CD4-positive, alpha-beta T cell (primary cell): Measurements from ENCODE around the gene GNAQ. TPM values are rescaled to one million over a fixed set of nuclear protein-coding genes. Genes with fewer than 3 reads are reported as not detected.

Experiments
- ATAC-seq: fragments of 200-7000 bp; cut with Tn5 transposase; one replicate; pipeline ENCODE4 v1.10.0; 2022; ENCODE audit warnings: mild to moderate bottlenecking; ENCODE audit not compliant: poor library complexity
- CTCF ChIA-PET: fragments of 350-600 bp; sonication (Branson Sonifier 250); formaldehyde crosslinking; loops from one replicate; lab custom pipeline; 2021; ENCODE audit warnings: antibody characterized with exemption, inconsistent platforms; lab: Charles Lee
- POLR2A ChIA-PET: fragments of 350-600 bp; sonication (Branson Sonifier 250); formaldehyde crosslinking; loops from one replicate; lab custom pipeline; 2021; ENCODE audit warnings: antibody characterized with exemption, inconsistent platforms; lab: Charles Lee
- DNase-seq, 14 experiments: peaks; one replicate each; pipeline ENCODE4 v3.0.0-alpha.2; 2013 to 2020; ENCODE audit warnings: mixed read lengths in 2 of 14
- H3K27ac ChIP-seq, 2 donors: one replicate each; pipeline versions ENCODE4 v1.5.1 to v1.7.0; 2013; ENCODE audit warnings: low read length in 2 of 2, low read depth in 1 of 2, mild to moderate bottlenecking in 1 of 2
- H3K27me3 ChIP-seq, 2 experiments: 1 replicate in 1 of 2; 2 replicates in 1 of 2; pipeline versions ENCODE4 v1.6.1 to v1.7.0; 2013; ENCODE audit warnings: low read length in 2 of 2, control low read depth in 1 of 2, mild to moderate bottlenecking in 1 of 2, moderate library complexity in 1 of 2; ENCODE audit not compliant: insufficient read depth in 2 of 2, control insufficient read depth in 1 of 2
- H3K36me3 ChIP-seq: one replicate; pipeline ENCODE4 v1.6.1; 2013; ENCODE audit warnings: low read length, control low read depth; ENCODE audit not compliant: insufficient read depth
- H3K4me1 ChIP-seq: one replicate; pipeline ENCODE4 v1.6.1; 2013; ENCODE audit warnings: low read length, control low read depth; ENCODE audit not compliant: insufficient read depth
- H3K4me3 ChIP-seq: one replicate; pipeline ENCODE4 v1.5.1; 2013; ENCODE audit warnings: mild to moderate bottlenecking, low read length, moderate library complexity
- H3K9me3 ChIP-seq, 2 experiments: 1 replicate in 1 of 2; 2 replicates in 1 of 2; pipeline versions ENCODE4 v1.6.1 to v1.7.0; 2013; ENCODE audit warnings: low read length in 2 of 2, mild to moderate bottlenecking in 2 of 2, control low read depth in 1 of 2, moderate library complexity in 1 of 2; ENCODE audit not compliant: control insufficient read depth in 1 of 2, insufficient read depth in 1 of 2
- H3K27ac Mint-ChIP-seq: one replicate; pipeline ENCODE4 v1.8.0; 2020; ENCODE audit warnings: mixed read lengths
- H3K27me3 Mint-ChIP-seq: one replicate; pipeline ENCODE4 v1.8.0; 2021; ENCODE audit warnings: mixed read lengths
- H3K36me3 Mint-ChIP-seq: one replicate; pipeline ENCODE4 v1.8.0; 2021; ENCODE audit warnings: low read depth, mixed read lengths
- H3K4me1 Mint-ChIP-seq: one replicate; pipeline ENCODE4 v1.8.0; 2021; ENCODE audit warnings: low read depth, mixed read lengths
- H3K4me3 Mint-ChIP-seq: one replicate; pipeline ENCODE4 v1.8.0; 2020; ENCODE audit warnings: mild to moderate bottlenecking, mixed read lengths
- H3K9me3 Mint-ChIP-seq: one replicate; pipeline ENCODE4 v1.8.0; 2020; ENCODE audit warnings: mixed read lengths
- CTCF ChIP-seq: fragments of 200-600 bp; IDR thresholded peaks from one replicate; pipeline ENCODE4 v1.8.0; 2022; ENCODE audit warnings: antibody characterized with exemption, mild to moderate bottlenecking
- intact Hi-C, 2 experiments: fragments of 100-400 bp; cut with DNase I in 1 of 2; cut with micrococcal nuclease in 1 of 2; formaldehyde crosslinking; loops; one replicate each; pipeline versions ENCODE4 v1.15.1 to v1.9.0; 2023 to 2025; cut with DNase I, micrococcal nuclease
- total RNA-seq, 174 experiments: library from RNA in 2 of 174; stranded (reverse) in 2 of 174; gene quantifications; one replicate each; pipeline ENCODE4 v1.2.3 and lab custom pipeline; 2021 to 2026

GNAQ gene
- total RNA-seq, 2 experiments from 2014 or later, result 55.5 to 55.9 TPM

GRCh38 chr9:78021697-78022096 is 9.9 kb downstream of the GNAQ start:
- H3K27me3 ChIP-seq, result no peaks in the 10 kb centered on the region
- POLR2A ChIA-PET, result interaction anchor here (0.9 to 1.8 kb wide), 3 partner anchors 9 to 13 kb away, joined by 3 to 10 read pairs (median 3); partner anchors contain the start of gene GNAQ
- CTCF ChIA-PET, result no interaction called here
- H3K4me3 ChIP-seq, result no peak overlapping the region
- ATAC-seq (no peak), DNase-seq (no peak)
- TF ChIP-seq CTCF, result no peak
- no peaks in the 10 kb centered on the region for H3K36me3 Mint-ChIP-seq
- H3K4me3 Mint-ChIP-seq, result peak overlapping the region; percentile 27
- H3K36me3 ChIP-seq, result no peaks in the 10 kb centered on the region
- H3K27me3 Mint-ChIP-seq, result no peaks in the 10 kb centered on the region
- H3K4me1 Mint-ChIP-seq, result peaks cover 88% of the 10 kb centered on the region
- H3K4me1 ChIP-seq, result peaks cover 23% of the 10 kb centered on the region
- intact Hi-C loops, result loop anchor here in 1 of 2 experiments (5.0 kb wide), 1 partner anchor 34 kb away; no protein-coding TSS in a partner anchor
- no peak overlapping the region for H3K27ac Mint-ChIP-seq
- no peak overlapping the region for H3K27ac ChIP-seq
- H3K9me3 Mint-ChIP-seq, result no peaks in the 10 kb centered on the region
- no peaks in the 10 kb centered on the region for H3K9me3 ChIP-seq

- H3K4me1 Mint-ChIP-seq, result peaks cover 66% of the 10 kb centered on the region
Observed at GRCh38 chr9:78017190-78017693, 14.4 kb downstream of the GNAQ start.

GRCh38 chr9:78015241-78015640 is 16.4 kb downstream of the GNAQ start:
- no peak for TF ChIP-seq CTCF
- Mint-ChIP-seq H3K4me3 (no peak overlapping the region), H3K4me1 (peaks cover 67% of the 10 kb centered on the region), H3K27ac (no peak overlapping the region), H3K27me3 (no peaks in the 10 kb centered on the region), H3K36me3 (peaks cover 9% of the 10 kb centered on the region), H3K9me3 (no peaks in the 10 kb centered on the region)
- no peak overlapping the region for H3K4me3 ChIP-seq
- POLR2A ChIA-PET, result interaction anchor here (0.9 kb wide), 1 partner anchor 17 kb away, joined by 3 read pairs; no protein-coding TSS in a partner anchor
- no peak overlapping the region for H3K27ac ChIP-seq
- H3K27me3 ChIP-seq, result no peaks in the 10 kb centered on the region
- H3K4me1 ChIP-seq, result peaks cover 9% of the 10 kb centered on the region
- intact Hi-C loops, result loop anchor here in 1 of 2 experiments (10.0 kb wide), 1 partner anchor 840 kb away; the partner anchor contains the start of gene VPS13A
- CTCF ChIA-PET, result no interaction called here
- ATAC-seq (no peak), DNase-seq (no peak)
- H3K9me3 ChIP-seq, result no peaks in the 10 kb centered on the region
- no peaks in the 10 kb centered on the region for H3K36me3 ChIP-seq

More at GRCh38 chr9:78017190-78017693, 14.4 kb downstream of the GNAQ start:
- Mint-ChIP-seq H3K27me3 (no peaks in the 10 kb centered on the region), H3K27ac (peak overlapping the region; percentile 57), H3K9me3 (no peaks in the 10 kb centered on the region), H3K4me3 (peak overlapping the region; percentile 12), H3K36me3 (peaks cover 4% of the 10 kb centered on the region)
- no peak for ATAC-seq
- no peaks in the 10 kb centered on the region for H3K9me3 ChIP-seq
- no peak overlapping the region for H3K4me3 ChIP-seq
- ChIA-PET POLR2A (no interaction called here), CTCF (interaction anchor here (1.3 to 1.9 kb wide), 2 partner anchors 18 to 219 kb away, joined by 3 to 8 read pairs; partner anchors contain the start of gene CEP78)
- no peaks in the 10 kb centered on the region for H3K27me3 ChIP-seq
- no peak overlapping the region for H3K27ac ChIP-seq
- H3K4me1 ChIP-seq, result peaks cover 15% of the 10 kb centered on the region
- no peaks in the 10 kb centered on the region for H3K36me3 ChIP-seq
- DNase-seq, result no peak
- TF ChIP-seq CTCF, result no peak
- intact Hi-C loops, result loop anchor here in 1 of 2 experiments (10.0 kb wide), 1 partner anchor 842 kb away; the partner anchor contains the start of gene VPS13A
